Fibroblast of the aortic adventitia (primary cell): ENCODE measurements around the gene ACTN1. TPM values are rescaled to one million over a fixed set of nuclear protein-coding genes. Genes with fewer than 3 reads are reported as not detected.
"Not testable (repeated sequence)": the region's sequence is repeated elsewhere in the genome, so short reads cannot be mapped to it uniquely, and the experiment has no call there.

Experiments
- DNase-seq: peaks from one replicate; pipeline ENCODE4 v3.0.0-alpha.2; 2010; ENCODE audit warnings: low read depth
- H3K4me3 ChIP-seq: 2 replicates; pipeline ENCODE4 v1.5.1; 2011; ENCODE audit warnings: low read depth, mild to moderate bottlenecking, control low read depth, low read length, moderate library complexity
- total RNA-seq: library from RNA; depleted of rRNA; stranded (reverse); fragments of >200 nt; gene quantifications from 2 replicates; pipeline ENCODE4 v1.2.3, GENCODE V29; 2012; ENCODE audit warnings: low replicate concordance
- TF ChIP-seq, protein P1 (sequence below): IDR thresholded peaks from 2 replicates; pipeline ENCODE4 v1.5.1; 2011; ENCODE audit warnings: mild to moderate bottlenecking, low read length, control low read depth, inconsistent platforms; ENCODE audit not compliant: insufficient read depth

ACTN1 gene
- total RNA-seq, 1 donor, result 114 TPM

DNA sequence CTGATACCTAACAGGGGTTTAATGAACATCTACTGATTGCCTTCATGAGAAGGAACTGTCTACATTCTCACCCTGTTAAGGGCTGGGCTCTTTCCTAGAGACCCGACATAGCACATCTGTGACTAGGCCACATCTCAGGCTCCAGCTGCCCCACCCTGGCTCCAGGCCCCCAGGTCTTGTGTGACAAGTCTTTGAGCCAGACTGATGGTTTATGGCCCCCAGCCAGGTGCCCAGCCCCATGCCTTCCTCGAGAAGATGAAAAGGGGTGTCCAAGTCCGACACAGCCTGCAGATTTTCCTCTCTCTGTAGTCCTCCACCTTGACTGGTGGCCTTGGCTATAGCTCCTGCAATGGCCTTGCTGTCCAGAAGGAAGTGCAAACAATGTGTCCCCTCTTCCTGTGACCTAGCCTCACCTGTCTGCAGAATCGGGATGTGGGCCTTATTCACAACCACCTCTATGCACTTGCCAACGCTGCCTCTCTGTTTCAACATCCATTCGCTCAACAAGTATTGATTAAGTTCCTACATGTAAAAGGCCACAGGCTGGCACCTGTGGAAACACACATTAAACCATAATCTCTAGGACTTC, 4.2 kb downstream of the ACTN1 start:
- no peak for DNase-seq
- TF ChIP-seq, protein P1, sequence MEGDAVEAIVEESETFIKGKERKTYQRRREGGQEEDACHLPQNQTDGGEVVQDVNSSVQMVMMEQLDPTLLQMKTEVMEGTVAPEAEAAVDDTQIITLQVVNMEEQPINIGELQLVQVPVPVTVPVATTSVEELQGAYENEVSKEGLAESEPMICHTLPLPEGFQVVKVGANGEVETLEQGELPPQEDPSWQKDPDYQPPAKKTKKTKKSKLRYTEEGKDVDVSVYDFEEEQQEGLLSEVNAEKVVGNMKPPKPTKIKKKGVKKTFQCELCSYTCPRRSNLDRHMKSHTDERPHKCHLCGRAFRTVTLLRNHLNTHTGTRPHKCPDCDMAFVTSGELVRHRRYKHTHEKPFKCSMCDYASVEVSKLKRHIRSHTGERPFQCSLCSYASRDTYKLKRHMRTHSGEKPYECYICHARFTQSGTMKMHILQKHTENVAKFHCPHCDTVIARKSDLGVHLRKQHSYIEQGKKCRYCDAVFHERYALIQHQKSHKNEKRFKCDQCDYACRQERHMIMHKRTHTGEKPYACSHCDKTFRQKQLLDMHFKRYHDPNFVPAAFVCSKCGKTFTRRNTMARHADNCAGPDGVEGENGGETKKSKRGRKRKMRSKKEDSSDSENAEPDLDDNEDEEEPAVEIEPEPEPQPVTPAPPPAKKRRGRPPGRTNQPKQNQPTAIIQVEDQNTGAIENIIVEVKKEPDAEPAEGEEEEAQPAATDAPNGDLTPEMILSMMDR, result no peak
- H3K4me3 ChIP-seq, result no peak overlapping the region

DNA sequence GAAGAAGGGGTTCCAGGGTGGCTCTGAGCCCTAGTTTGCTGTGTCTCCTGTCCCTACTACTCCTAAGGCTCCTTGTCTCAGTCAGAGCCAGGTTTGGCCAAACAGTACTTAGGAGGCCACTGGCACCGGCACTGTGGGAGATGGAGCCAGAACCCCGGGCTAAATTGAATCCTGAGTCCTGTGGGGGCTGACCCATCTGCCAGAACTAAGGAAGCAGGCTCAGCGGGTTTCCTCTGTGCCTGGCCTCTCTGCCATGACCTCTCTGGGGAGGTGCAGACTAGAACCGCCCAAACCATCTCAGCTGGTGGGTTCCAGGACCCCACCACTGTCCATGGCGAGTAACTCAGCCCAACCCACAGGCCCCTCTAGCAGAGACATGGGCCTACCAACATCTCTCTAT, 5.5 kb downstream of the ACTN1 start:
- DNase-seq, result no peak
- no peak overlapping the region for H3K4me3 ChIP-seq
- TF ChIP-seq, protein P1, result no peak

DNA sequence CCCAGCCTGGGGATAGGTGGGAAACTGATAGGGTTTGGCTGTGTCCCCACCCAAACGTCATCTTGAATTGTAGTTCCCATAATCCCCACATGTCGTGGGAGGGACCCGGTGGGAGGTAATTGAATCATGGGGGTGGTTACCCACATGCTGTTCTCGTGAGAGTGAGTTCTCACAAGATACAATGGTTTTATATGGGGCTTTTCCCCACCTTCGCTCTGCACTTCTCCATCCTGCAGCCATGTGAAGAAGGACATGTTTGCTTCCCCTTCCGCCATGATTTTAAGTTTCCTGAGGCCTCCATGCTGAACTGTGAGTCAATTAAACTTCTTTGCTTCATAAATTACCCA, 5.9 kb downstream of the ACTN1 start:
- not testable (repeated sequence) for DNase-seq, H3K4me3 ChIP-seq

DNA sequence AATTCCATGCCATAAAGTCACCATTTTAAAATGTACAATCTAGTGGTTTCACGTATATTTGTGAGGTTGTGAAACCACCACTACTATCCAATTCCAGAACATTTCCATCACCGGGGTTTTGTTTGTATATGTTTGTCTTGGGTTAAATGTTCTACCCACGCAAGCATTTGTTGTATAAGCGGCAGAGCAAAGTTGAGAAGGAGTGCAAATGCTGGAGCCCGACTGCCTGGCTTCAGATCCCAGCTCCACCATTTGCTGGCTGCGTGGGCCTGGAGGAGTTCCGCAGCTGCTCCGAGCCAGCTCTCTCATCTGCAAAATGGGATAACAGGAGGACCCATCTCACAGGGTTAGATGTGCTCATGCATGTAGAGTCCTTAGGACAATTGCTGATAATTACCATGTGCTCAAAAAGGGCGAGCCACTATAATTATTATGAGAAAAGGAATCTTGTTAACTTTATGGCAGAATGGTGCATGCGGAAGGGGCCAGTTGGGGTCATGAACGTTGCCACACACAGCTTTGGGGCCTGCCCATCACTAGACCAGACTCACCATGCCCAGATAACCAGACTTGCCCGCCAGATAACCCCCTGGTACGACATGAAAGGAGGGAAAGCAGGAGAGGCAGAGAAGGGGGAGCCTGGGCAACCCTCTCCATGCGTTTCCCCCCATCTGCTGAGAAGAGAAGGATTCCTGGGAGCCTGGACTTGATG, 6.4 kb downstream of the ACTN1 start:
- TF ChIP-seq, protein P1, result no peak
- no peak overlapping the region for H3K4me3 ChIP-seq
- DNase-seq, result no peak

DNA sequence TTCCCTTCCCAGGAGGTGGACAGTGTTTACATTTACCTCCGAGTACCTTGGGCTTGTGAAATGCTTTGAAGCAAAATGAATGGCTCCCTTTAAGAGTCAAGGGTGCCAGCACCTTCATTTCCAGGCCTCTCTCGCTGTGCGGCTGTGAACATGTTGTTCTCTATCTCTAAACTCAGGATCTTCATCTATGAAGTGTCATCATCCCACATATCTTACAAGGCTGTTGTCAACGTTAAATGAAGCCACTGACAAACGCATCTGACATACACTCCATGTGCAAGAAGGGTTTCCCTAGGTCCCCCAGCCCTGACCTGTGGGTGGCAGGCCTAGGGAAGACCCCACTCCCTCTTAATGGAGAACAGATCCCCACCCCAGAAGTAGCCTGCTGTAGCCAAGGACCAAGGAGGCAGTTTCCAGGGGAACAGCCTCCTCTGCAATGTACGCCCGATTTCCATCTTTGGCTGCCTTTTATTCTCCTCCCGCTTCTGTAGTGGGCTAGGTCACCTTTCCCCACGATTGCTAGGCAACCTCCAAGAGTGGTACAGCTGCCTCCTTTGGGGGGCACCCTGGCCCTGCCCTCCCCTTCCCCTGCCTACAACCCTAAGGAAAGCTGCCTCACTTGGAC, 7.6 kb downstream of the ACTN1 start:
- DNase-seq, result no peak
- TF ChIP-seq, protein P1, result no peak
- H3K4me3 ChIP-seq, result no peak overlapping the region

DNA sequence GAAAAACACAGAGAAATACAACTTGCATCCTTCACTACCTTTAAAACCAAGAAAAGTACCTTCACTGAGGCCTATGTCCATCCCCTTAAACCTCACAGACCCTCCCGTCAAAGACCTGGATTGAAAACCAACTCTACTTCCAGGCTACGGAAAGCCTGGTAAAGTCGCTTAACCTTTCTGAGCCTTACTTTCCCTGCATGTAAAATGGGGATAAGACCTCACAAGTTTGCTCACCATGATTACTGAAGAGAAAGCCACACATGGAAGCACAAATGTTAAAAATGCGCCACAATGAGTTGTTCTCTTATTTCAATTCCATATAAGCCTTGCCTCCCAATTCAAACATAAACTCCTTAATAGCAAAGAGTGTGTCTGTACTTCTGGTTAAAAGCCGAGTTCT, 8.4 kb downstream of the ACTN1 start:
- no peak overlapping the region for H3K4me3 ChIP-seq
- TF ChIP-seq, protein P1, result no peak
- no peak for DNase-seq

DNA sequence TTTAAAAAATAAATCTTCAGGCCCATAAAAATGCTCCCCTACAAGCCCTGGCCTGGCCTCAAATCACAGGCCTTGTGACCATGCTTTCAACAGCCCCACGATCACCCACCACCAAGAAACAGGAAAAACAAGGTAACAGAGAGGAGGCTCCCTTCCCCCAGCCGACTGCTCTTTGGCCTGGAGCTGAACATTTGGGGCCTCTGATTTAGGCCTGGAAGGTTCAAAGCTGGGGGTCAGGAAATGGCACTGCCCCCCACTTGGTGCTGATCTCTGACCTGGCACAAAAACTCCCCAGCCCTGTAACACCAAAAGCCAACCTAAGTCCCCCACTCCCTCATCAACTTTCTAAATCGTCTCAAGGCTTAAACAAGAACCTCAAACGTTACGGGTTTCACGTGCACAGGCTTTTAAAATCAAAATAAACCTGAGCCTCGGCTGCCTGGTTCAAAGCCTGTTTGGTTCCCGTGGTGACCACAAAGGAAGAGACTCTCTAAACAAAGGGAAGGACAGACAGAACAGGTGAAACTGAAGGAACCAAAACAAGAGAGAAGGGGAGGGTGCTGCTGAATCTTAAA, 9.0 kb downstream of the ACTN1 start:
- DNase-seq, result no peak
- TF ChIP-seq, protein P1, result no peak
- H3K4me3 ChIP-seq, result no peak overlapping the region
